Measurements from ENCODE around the gene RYR2.
"Not testable (repeated sequence)": the region's sequence is repeated elsewhere in the genome, so short reads cannot be mapped to it uniquely, and the experiment has no call there.

RYR2 gene

DNA sequence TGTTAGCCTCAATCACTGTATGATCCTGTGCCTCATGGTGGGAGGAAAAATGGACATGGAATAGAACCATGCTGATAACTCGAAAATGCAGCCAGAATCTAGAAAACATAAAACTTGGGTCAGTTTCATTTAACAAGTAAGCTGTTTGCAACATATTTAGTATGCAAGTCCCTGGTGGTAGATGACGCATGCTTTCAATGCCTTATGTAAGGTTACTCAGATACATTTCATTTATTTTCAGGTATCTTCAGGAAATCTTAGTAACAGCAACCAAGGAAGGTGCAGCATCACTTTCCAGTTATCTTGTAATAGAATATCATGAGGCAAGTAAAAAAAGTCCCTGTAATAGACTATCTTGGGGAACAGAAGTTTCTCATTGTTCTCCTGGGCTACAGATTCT, 92.9 kb downstream of the RYR2 start:
- no peaks in the 10 kb centered on the region for H3K36me3 Mint-ChIP-seq
- peaks cover 14% of the 10 kb centered on the region for H3K9me3 Mint-ChIP-seq
- ATAC-seq, result no peak
- H3K27ac Mint-ChIP-seq, result no peak overlapping the region
- no peaks in the 10 kb centered on the region for H3K27me3 Mint-ChIP-seq
- H3K4me1 Mint-ChIP-seq, result no peaks in the 10 kb centered on the region
- H3K4me3 Mint-ChIP-seq, result no peak overlapping the region

DNA sequence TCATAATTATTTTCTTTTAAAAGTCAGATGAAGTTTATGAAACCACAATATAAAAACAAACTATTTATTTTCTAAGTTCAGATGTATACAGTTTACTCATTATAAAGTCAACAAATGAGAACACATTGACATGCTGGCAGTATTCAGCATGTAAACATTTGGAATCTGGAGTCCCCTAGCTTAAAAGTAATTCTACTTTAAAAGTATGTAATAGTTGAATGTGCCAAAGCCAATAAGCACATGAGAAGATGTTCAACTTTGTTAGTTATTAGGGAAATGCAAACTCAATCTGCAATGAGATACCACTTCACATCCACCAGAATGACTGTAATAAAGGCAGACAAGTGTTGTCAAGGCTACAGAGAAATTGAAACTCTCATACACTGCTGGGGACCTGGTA, 96.6 kb downstream of the RYR2 start:
- ATAC-seq, result no peak
- no peaks in the 10 kb centered on the region for H3K36me3 Mint-ChIP-seq
- peaks cover 4% of the 10 kb centered on the region for H3K9me3 Mint-ChIP-seq
- no peak overlapping the region for H3K4me3 Mint-ChIP-seq
- H3K4me1 Mint-ChIP-seq, result no peaks in the 10 kb centered on the region
- no peaks in the 10 kb centered on the region for H3K27me3 Mint-ChIP-seq
- no peak overlapping the region for H3K27ac Mint-ChIP-seq

DNA sequence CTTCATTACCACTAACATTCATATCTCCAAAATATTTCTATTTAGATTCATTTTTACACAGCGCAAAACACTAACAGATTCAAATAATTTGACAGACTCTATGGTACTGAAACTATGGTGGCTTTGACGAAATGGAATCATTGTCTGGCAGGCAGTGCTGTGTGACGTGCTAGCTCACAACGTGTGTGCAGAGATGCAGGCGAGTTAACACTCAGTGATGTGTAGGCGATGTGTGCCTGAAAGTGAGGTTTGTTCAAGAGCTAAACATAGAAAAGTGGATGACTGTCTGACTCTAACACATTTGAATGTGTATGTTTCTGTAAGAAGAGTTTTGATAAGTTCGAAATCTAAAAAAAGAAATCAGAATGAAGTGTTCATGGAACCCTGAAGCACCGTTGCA, 97.7 kb downstream of the RYR2 start:
- Mint-ChIP-seq H3K9me3 (peaks cover 4% of the 10 kb centered on the region), H3K27me3 (no peaks in the 10 kb centered on the region), H3K4me1 (no peaks in the 10 kb centered on the region), H3K36me3 (no peaks in the 10 kb centered on the region), H3K4me3 (no peak overlapping the region), H3K27ac (no peak overlapping the region)
- no peak for ATAC-seq

DNA sequence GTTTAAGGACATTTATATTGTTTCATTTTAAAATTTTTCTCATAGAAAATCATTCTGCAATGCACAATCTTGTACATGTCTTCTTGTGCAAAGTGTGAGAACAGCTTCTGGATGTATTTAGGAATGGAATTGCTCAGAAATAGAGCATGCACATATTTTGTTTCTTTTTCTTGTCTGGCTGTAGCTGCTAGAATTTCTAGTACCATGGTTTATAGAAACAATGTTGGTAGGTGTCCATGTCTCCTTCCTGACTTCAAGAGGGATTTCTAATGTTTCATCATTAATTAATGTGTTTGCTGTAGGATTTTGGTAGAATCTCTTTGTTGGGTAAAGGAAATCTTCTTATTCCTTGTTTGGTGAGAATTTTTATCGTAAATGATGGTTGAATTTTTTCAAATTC, 99.0 kb downstream of the RYR2 start:
- no peaks in the 10 kb centered on the region for H3K4me1 Mint-ChIP-seq
- no peaks in the 10 kb centered on the region for H3K27me3 Mint-ChIP-seq
- no peaks in the 10 kb centered on the region for H3K36me3 Mint-ChIP-seq
- H3K4me3 Mint-ChIP-seq, result no peak overlapping the region
- H3K27ac Mint-ChIP-seq, result no peak overlapping the region
- no peak for ATAC-seq
- H3K9me3 Mint-ChIP-seq, result peaks cover 4% of the 10 kb centered on the region

DNA sequence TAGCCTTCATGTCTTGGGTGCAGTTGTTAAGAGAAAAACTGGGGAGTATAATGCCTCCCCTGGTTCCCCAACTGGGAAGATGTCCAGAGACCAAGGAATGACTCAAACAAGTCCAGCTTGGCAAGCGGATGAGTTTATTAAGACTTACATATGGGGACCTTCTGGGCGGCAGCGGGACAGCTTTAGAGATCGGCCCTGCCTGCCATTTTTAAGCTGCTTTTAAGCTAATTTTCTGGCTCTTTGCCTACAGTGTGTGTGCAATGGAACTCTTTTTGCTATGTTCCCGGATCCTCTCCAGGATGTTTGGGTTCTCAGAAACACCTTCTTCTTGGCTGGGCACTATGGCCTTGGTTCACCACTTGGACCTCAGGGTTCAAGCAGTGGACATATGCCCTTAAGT, 99.5 kb downstream of the RYR2 start:
- Mint-ChIP-seq H3K9me3 (peaks cover 4% of the 10 kb centered on the region), H3K4me3 (no peak overlapping the region), H3K36me3 (no peaks in the 10 kb centered on the region), H3K27me3 (no peaks in the 10 kb centered on the region), H3K27ac (no peak overlapping the region), H3K4me1 (no peaks in the 10 kb centered on the region)
- ATAC-seq, result no peak

DNA sequence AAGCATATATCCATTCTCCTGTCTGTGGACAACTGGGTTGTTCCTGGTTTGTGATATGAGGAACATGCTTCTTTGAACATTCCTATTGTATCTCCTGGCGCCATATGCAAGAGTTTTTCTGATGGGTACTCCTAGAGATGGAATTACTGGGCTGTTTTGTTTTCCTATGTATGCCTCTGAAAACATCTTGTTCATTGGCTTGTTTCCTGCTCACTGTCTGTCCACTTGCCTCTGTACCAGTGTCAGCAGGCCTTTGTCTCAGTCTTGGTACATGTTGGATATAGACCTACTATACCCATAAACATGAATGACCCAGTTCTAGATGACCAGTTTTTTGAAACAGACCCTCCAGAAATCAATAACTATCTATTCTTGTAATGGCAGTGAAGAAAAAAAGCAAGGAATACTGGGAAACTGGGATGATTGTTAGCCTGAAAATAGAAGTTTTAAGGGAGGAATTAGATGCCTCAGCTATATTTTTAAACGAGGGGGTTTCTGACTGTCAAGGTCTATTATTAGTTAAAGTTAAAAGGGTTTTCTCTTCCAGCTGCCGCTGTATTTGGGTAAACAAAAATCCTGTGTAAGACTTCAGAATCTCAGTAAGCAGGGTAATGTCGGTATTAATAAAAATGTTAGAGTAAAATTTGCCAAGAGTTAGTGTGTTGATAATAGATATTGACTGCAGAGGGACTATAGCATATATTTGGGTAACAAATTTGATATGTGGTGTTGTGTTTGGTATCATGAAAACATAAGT, 103.6 kb downstream of the RYR2 start:
- H3K4me3 Mint-ChIP-seq, result no peak overlapping the region

DNA sequence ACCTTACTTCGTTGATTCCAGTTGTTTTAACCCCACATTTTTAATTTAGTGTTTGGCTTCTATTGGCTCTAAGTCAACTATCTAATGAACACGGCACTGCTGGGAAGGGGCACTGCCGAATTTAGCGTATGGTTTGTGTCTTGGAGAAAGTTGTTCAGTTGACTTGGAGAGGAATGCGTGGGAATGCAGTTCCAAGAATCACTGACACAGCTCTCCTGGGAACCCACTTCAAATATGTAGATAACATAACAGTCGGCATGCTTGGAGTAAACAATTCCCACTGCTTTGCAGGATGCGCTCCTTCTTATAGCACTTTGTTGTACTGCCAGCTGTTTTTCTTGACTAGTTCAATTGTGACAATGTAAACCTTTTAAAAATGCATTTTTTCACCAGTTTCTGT, 104.3 kb downstream of the RYR2 start:
- Mint-ChIP-seq H3K9me3 (no peaks in the 10 kb centered on the region), H3K27me3 (no peaks in the 10 kb centered on the region), H3K4me1 (no peaks in the 10 kb centered on the region)

More for the DNA sequence above, 103.6 kb downstream of the RYR2 start:
- no peaks in the 10 kb centered on the region for H3K4me1 Mint-ChIP-seq
- no peaks in the 10 kb centered on the region for H3K36me3 Mint-ChIP-seq
- no peaks in the 10 kb centered on the region for H3K9me3 Mint-ChIP-seq
- H3K27ac Mint-ChIP-seq, result no peak overlapping the region
- H3K27me3 Mint-ChIP-seq, result no peaks in the 10 kb centered on the region
- no peak for ATAC-seq

DNA sequence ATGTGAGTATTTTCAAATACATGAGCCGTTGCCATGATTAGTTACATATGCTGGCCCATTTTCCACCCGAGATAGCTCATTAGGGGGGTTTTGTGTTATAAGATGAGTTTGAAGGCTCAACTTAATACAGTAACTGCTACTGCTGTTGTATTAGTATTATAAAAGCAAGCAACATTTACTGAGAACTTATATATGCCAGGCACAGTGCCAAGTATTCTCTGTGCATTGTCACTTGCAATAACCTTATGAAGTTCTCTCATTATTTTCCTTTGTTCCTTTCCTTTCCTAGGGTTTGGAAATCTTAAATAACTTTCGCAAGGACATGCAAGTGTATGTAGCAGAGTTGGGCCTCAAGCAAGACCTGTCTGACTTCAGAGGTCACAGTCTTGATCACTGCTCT, 107.9 kb downstream of the RYR2 start:
- ATAC-seq, result no peak
- Mint-ChIP-seq H3K36me3 (no peaks in the 10 kb centered on the region), H3K27me3 (no peaks in the 10 kb centered on the region), H3K4me3 (no peak overlapping the region), H3K27ac (no peak overlapping the region), H3K4me1 (no peaks in the 10 kb centered on the region), H3K9me3 (peaks cover 2% of the 10 kb centered on the region)

More for the DNA sequence above, 104.3 kb downstream of the RYR2 start:
- no peak overlapping the region for H3K27ac Mint-ChIP-seq
- no peak overlapping the region for H3K4me3 Mint-ChIP-seq
- H3K36me3 Mint-ChIP-seq, result no peaks in the 10 kb centered on the region
- ATAC-seq, result no peak

DNA sequence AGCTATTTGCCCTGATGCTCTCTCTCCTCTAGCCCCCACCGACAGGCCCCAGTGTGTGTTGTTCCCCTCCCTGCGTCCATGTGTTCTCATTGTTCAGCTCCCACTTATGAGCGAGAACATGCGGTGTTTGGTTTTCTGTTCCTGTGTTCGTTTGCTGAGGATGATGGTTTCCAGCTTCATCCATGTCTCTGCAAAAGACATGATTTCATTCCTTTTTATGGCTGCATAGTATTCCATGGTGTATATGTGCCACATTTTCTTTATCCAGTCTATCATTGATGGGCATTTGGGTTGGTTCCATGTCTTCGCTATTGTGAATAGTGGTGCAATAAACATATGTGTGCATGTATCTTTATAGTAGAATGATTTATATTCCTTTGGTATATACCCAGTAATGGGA, 110.0 kb downstream of the RYR2 start:
- not testable (repeated sequence) for H3K4me1 Mint-ChIP-seq, ATAC-seq, H3K36me3 Mint-ChIP-seq, H3K27me3 Mint-ChIP-seq, H3K9me3 Mint-ChIP-seq, H3K4me3 Mint-ChIP-seq, H3K27ac Mint-ChIP-seq

DNA sequence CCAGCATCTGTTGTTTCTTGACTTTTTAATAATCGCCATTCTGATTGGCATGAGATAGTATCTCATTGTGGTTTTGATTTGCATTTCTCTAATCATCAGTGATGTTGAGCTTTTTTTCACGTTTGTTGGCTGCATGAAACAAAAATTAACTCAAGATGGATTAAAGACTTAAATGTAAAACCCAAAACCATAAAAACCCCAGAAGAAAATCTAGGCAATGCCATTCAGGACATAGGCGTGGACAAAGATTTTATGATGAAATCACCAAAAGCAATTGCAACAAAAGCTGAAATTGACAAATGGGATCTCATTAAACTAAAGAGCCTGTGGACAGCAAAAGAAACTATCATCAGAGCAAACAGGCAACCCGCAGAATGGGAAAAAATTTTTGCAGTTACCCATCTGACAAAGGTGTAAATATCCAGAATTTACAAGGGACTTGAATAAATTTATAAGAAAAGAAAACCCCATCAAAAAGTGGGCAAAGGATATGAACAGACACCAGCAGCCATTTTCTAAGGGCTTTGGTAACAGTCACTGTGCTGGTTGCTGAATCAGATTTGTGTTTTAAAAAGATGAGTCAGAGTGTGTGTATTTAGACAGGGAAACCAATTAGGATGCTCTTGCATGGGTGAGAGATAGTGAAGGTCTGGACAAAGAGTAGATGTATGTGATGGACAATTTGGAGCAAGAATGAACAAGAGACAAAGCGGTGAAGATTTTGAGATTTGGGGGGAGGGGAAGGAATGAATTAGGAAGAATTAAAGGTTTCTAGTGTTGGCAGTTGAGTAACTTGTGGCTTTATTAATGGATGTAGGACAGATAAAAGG, 110.7 kb downstream of the RYR2 start:
- H3K27ac Mint-ChIP-seq, result no peak overlapping the region
- peaks cover 2% of the 10 kb centered on the region for H3K9me3 Mint-ChIP-seq
- no peaks in the 10 kb centered on the region for H3K27me3 Mint-ChIP-seq
- no peak overlapping the region for H3K4me3 Mint-ChIP-seq
- ATAC-seq, result no peak
- H3K4me1 Mint-ChIP-seq, result no peaks in the 10 kb centered on the region
- no peaks in the 10 kb centered on the region for H3K36me3 Mint-ChIP-seq

DNA sequence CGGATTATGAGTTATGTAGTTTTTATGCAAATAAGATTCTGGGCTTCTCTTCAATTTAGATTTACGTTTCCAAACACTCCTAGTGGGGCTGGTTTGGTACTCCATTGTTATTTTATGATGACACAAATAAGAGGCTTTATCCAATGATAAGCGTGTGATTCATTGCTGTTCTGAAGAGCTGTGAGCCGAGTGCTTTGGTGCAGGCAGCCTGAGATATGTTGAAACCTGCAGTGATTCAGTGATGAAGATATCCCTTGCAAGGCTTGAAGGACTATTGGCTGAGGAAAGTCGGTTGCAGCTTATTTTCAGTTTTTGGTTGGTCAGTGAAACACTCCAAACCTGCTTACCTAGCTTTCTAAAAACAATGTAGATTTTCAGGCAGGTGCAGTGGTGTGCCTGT, 112.2 kb downstream of the RYR2 start:
- no peak for ATAC-seq
- Mint-ChIP-seq H3K9me3 (peaks cover 2% of the 10 kb centered on the region), H3K4me1 (no peaks in the 10 kb centered on the region), H3K27ac (no peak overlapping the region), H3K36me3 (no peaks in the 10 kb centered on the region), H3K27me3 (no peaks in the 10 kb centered on the region), H3K4me3 (no peak overlapping the region)

DNA sequence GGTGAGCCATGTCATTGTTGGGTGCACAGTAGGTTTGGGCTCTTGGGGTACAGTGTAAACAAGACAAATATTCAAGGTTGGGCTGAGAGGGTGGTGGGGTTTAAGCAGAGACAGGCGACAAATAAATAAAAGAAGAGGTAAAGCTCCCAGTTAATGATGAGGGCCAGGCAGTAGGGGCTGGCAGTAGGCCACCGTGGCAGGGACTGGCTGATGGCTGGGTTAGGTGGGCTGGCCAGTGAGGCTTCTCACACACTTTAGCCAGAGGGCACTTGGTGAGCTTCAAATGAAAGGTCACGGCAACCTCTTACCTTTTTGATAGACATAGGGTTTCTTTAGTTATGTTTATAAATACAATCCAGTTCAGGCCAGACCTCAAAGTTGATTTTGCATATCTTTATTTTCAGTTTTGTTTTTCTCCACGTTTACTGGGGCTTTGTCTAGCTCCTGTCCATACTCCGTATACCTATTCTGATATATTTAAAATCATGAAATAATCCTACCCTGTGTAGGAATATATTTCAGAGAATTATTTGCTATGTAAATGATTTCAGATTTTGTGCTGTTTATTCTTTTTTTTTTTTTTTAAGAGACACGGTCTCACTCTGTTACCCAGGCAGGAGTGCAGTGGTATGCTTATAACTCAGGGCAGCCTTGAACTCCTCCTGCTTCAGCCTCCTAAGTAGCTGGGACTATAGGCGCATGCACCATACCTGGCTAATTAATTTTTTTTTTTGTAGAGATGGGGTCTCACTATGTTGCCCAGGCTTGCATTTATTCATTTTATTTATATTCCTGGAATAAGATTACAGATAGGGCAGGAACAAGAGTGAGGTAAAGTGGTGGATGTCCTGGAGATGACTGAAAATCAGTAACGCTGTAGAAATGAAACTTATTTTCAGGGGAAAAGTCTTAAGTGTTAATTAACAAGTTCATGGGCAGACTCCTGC, 122.7 kb downstream of the RYR2 start:
- no peak overlapping the region for H3K4me3 Mint-ChIP-seq
- H3K27ac Mint-ChIP-seq, result no peak overlapping the region
- H3K36me3 Mint-ChIP-seq, result no peaks in the 10 kb centered on the region
- H3K27me3 Mint-ChIP-seq, result peaks cover 3% of the 10 kb centered on the region
- ATAC-seq, result no peak
- H3K4me1 Mint-ChIP-seq, result no peaks in the 10 kb centered on the region
- no peaks in the 10 kb centered on the region for H3K9me3 Mint-ChIP-seq

DNA sequence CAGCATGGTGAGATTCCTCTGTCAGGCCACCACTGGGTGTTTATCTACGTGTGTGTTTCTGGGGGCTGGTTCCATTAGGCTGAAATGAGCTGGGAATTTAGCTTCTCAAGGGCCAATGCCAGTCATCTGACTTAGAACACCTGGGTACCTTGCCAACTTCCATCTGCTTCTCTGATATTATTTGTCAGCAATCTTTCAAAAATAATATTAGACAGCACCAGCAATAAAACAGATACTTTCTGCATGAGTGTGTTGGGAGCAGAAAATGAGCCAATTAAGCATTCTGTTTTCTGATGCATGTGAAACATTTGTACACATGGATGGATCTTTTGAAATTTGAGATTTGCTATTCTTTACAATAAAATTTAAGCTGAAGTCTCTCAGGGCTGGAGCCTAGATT, 124.1 kb downstream of the RYR2 start:
- H3K27me3 Mint-ChIP-seq, result peaks cover 11% of the 10 kb centered on the region
- H3K9me3 Mint-ChIP-seq, result no peaks in the 10 kb centered on the region
- H3K36me3 Mint-ChIP-seq, result no peaks in the 10 kb centered on the region
- H3K27ac Mint-ChIP-seq, result no peak overlapping the region
- H3K4me3 Mint-ChIP-seq, result no peak overlapping the region
- no peak for ATAC-seq
- H3K4me1 Mint-ChIP-seq, result no peaks in the 10 kb centered on the region

DNA sequence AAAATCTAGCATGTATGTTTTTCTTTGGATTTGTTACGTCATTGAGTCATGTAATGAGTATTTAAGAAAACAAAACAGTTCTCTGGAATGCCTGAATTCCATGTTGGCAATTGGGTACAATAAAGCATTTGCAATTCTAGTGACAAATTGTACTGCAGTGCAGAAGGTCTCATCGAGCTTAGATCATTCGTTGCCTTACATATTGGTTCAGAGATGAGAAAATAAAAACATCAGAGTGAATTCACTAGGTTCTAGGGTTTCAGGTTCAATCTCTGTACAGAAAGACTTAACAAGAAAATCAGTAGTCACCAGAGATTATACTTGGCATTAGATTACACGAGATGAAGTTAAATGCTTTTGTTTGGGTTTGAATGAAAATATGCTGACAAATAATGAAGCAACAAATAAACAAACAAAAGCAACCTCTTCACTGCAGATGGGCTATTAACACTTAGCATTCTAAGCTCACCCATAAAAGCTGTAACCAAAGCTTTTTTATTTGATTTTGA, 124.7 kb downstream of the RYR2 start:
- H3K27me3 Mint-ChIP-seq, result peaks cover 11% of the 10 kb centered on the region
- no peak overlapping the region for H3K27ac Mint-ChIP-seq
- no peaks in the 10 kb centered on the region for H3K4me1 Mint-ChIP-seq
- H3K9me3 Mint-ChIP-seq, result no peaks in the 10 kb centered on the region
- ATAC-seq, result no peak
- H3K36me3 Mint-ChIP-seq, result no peaks in the 10 kb centered on the region
- no peak overlapping the region for H3K4me3 Mint-ChIP-seq

DNA sequence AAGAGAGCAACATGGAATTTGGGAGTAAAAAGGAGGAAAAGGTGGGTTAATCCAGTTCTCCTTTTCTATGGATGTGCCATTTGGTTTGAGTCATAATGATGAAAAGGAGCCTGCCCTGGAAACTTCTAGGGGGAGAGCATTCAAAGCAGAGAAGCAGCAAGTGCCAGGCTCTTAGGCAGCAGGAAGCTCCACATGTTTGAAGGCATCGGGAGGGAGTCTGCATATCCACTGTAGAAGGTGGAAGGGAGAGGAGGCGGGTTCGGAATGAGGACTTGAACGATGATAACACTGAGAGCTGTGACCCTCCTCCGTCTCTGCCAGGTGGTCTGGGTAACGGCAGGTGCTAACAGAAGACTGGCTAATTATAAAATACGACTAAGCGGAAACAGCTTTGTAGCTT, 128.2 kb downstream of the RYR2 start:
- Mint-ChIP-seq H3K27me3 (peaks cover 11% of the 10 kb centered on the region), H3K4me3 (no peak overlapping the region), H3K4me1 (no peaks in the 10 kb centered on the region), H3K27ac (no peak overlapping the region), H3K36me3 (no peaks in the 10 kb centered on the region), H3K9me3 (no peaks in the 10 kb centered on the region)
- ATAC-seq, result no peak
